Measurements from ENCODE around the gene RTN1.

Gene RTN1

DNA sequence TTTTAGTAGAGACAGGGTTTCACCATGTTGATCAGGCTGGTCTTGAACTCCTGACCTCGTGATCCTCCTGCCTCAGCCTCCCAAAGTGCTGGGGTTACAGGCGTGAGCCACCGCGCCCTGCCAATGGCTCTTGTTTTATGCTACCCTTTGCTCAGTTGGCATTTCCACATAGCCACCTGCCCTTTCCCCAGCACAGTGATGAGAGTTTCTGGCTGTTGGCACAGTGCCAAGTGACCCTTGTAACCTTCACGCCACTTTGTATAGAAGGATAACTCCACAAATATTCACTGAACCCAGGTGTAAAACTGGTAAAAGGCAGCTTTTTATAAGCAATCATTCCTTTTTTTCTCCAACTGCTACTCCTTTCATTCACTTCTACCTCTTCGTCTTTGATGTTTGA lies 275.5 kb downstream of the RTN1 start:
- DNase-seq (ENCODE audit: low read depth in 1 of 2, low spot score in 1 of 2), result no peak
- TF ChIP-seq SPI1 (IDR thresholded peaks at IDR 0.05; ENCODE audit: borderline replicate concordance, low read depth) (no peak), CTCF (IDR thresholded peaks at IDR 0.05; ENCODE audit: insufficient read depth, low read length) (no peak), GABPA (IDR thresholded peaks at IDR 0.05; ENCODE audit: low read depth) (no peak)
- TF ChIP-seq, protein P1, sequence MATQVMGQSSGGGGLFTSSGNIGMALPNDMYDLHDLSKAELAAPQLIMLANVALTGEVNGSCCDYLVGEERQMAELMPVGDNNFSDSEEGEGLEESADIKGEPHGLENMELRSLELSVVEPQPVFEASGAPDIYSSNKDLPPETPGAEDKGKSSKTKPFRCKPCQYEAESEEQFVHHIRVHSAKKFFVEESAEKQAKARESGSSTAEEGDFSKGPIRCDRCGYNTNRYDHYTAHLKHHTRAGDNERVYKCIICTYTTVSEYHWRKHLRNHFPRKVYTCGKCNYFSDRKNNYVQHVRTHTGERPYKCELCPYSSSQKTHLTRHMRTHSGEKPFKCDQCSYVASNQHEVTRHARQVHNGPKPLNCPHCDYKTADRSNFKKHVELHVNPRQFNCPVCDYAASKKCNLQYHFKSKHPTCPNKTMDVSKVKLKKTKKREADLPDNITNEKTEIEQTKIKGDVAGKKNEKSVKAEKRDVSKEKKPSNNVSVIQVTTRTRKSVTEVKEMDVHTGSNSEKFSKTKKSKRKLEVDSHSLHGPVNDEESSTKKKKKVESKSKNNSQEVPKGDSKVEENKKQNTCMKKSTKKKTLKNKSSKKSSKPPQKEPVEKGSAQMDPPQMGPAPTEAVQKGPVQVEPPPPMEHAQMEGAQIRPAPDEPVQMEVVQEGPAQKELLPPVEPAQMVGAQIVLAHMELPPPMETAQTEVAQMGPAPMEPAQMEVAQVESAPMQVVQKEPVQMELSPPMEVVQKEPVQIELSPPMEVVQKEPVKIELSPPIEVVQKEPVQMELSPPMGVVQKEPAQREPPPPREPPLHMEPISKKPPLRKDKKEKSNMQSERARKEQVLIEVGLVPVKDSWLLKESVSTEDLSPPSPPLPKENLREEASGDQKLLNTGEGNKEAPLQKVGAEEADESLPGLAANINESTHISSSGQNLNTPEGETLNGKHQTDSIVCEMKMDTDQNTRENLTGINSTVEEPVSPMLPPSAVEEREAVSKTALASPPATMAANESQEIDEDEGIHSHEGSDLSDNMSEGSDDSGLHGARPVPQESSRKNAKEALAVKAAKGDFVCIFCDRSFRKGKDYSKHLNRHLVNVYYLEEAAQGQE (IDR thresholded peaks at IDR 0.05; ENCODE audit: insufficient replicate concordance, low read depth), result no peak
- no peak overlapping the region for H3K27ac ChIP-seq (replicated peaks)
- H3K4me3 ChIP-seq (replicated peaks; ENCODE audit: insufficient read depth, low read length), result no peak overlapping the region
- peaks cover 3% of the 10 kb centered on the region for H3K27me3 ChIP-seq (ENCODE audit: insufficient read depth, poor library complexity, severe bottlenecking)

DNA sequence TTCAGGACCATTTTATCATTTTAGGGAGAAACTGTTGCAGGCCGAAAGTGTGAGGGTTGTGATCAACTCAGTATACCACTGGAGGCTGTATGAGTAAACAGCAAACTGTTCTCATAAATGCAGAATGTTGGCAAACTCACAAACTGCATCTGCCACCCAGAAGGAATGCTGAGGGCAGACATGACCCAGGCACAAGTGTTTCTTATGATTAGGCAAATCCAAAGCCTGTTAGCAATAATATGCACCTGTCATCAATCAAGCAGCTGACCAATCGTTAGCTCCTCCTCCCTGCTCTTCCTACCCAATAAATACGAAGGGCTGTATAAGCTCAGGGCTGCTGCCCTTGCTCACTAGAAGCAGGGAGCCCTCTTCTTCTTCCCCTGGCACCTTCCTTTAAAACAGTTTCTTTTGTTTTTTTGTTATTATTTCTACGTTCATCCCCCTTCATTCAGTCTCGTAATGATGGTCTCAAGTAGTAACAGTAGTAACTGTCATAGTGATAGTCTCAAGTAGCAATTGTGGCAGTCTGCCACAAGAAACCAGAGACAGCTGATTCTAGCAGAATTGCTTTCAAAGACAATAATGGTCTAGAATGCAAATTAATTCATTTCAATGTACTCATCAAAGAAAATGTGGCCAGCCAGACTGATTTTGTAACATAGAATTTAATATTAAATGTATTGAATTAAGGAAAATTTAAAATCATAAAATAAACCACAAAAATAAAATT lies 278.8 kb downstream of the RTN1 start:
- DNase-seq (ENCODE audit: low read depth in 1 of 2, low spot score in 1 of 2), result no peak
- Histone ChIP-seq H3K27me3 (ENCODE audit: insufficient read depth, poor library complexity, severe bottlenecking) (peaks cover 2% of the 10 kb centered on the region), H3K4me3 (replicated peaks; ENCODE audit: insufficient read depth, low read length) (no peak overlapping the region), H3K27ac (replicated peaks) (no peak overlapping the region)
- TF ChIP-seq SPI1 (IDR thresholded peaks at IDR 0.05; ENCODE audit: borderline replicate concordance, low read depth) (no peak), CTCF (IDR thresholded peaks at IDR 0.05; ENCODE audit: insufficient read depth, low read length) (no peak), POLR2AphosphoS5 (IDR thresholded peaks at IDR 0.05; ENCODE audit: low read depth) (no peak), GABPA (IDR thresholded peaks at IDR 0.05; ENCODE audit: low read depth) (no peak)
- TF ChIP-seq, protein P1 (IDR thresholded peaks at IDR 0.05; ENCODE audit: insufficient replicate concordance, low read depth), result no peak

- TF ChIP-seq POLR2AphosphoS5 (IDR thresholded peaks at IDR 0.05; ENCODE audit: low read depth) (no peak), SPI1 (IDR thresholded peaks at IDR 0.05; ENCODE audit: borderline replicate concordance, low read depth) (no peak), GABPA (IDR thresholded peaks at IDR 0.05; ENCODE audit: low read depth) (no peak)
- peaks cover 2% of the 10 kb centered on the region for H3K27me3 ChIP-seq (ENCODE audit: insufficient read depth, poor library complexity, severe bottlenecking)
- no peak overlapping the region for H3K4me3 ChIP-seq (replicated peaks; ENCODE audit: insufficient read depth, low read length)
- no peak for DNase-seq (ENCODE audit: low read depth in 1 of 2, low spot score in 1 of 2)
- H3K27ac ChIP-seq (replicated peaks), result no peak overlapping the region
Observed at GRCh38 chr14:59588101-59588500, 282.5 kb downstream of the RTN1 start.

GRCh38 chr14:59585891-59586554 lies 284.6 kb downstream of the RTN1 start:
- peaks cover 2% of the 10 kb centered on the region for H3K27me3 ChIP-seq (ENCODE audit: insufficient read depth, poor library complexity, severe bottlenecking)
- TF ChIP-seq SPI1 (IDR thresholded peaks at IDR 0.05; ENCODE audit: borderline replicate concordance, low read depth), result peak; percentile 69; the same call in 1 of the 2 replicates
- TF ChIP-seq CTCF (IDR thresholded peaks at IDR 0.05; ENCODE audit: insufficient read depth, low read length), result no peak
- peak; percentile 49; the same call in 1 of the 2 replicates for TF ChIP-seq POLR2AphosphoS5 (IDR thresholded peaks at IDR 0.05; ENCODE audit: low read depth)
- peak; percentile 47; the same call in 1 of the 2 replicates for TF ChIP-seq GABPA (IDR thresholded peaks at IDR 0.05; ENCODE audit: low read depth)
- TF ChIP-seq, protein P1 (IDR thresholded peaks at IDR 0.05; ENCODE audit: insufficient replicate concordance, low read depth), result no peak
- no peak overlapping the region for H3K27ac ChIP-seq (replicated peaks)
- no peak overlapping the region for H3K4me3 ChIP-seq (replicated peaks; ENCODE audit: insufficient read depth, low read length)
- DNase-seq (ENCODE audit: low read depth in 1 of 2, low spot score in 1 of 2), result peak; percentile 34 to 58

Data from HL-60 (cell line).